Activated CD4-positive, alpha-beta T cell treated with anti-CD3 and anti-CD28 coated beads, Interleukin-2, Interleukin-4, amounts not matched to agents 100 ng/mL and 50 ng/mL, durations not matched to agents 16 hours and 8 hours (primary cell): ENCODE data around the gene TTYH2.
A peak's percentile ranks its signal among the peaks of the same experiment; 100 is the strongest.
"Not testable (repeated sequence)": the region's sequence is repeated elsewhere in the genome, so short reads cannot be mapped to it uniquely, and the experiment has no call there.

Experiments used
- DNase-seq: peaks from one replicate; pipeline ENCODE4 v3.0.0-alpha.2; 2020; ENCODE audit warnings: low spot score

The TTYH2 gene

DNA sequence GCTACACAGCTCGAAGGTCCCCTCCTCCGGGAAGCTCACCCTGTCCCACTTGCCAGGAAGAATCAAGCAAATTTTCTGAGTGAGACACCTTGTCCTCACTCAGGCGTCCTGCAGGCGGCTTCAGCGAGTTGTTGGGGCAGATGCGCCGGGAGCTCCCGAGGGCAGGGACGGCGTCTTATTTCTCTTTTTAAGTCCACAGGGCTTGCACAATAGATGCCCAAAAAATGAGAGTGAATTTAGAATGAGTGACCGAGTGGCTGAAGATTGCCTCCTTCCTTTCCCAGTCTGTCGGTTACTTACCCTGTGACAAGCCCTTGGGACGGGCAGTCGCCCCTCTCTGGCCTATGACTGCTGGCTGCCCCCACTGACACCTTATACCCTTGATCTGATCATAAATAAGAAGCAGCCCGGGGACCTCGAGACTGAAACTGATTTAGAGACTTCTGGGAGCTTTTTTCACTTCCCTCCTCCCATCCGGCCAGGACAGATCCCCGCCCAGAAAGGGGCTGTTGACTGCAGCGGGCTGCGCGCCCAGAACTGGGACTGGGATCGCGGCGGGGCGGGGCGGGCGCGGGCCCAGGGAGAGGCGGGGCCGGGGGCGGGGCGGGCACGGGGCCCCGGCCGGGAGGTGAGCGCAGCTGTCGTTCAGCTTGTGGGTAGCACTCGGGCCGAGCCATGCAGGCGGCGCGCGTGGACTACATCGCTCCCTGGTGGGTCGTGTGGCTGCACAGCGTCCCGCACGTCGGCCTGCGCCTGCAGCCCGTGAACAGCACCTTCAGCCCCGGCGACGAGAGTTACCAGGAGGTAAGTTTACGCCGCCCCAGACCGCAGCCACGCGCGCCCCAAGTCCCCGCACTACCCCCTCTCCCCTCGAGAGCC lies at the start of gene TTYH2:
TSS of gene TTYH2 (plus strand) at position 659 of the 879 bp plus-strand sequence. CDS start at position 676, 17 bp downstream.
- peak; percentile 79 for DNase-seq

GRCh38 chr17:74163836-74164235 lies 49.5 kb upstream of the TTYH2 start:
- DNase-seq, result no peak

GRCh38 chr17:74164446-74165045 lies 48.8 kb upstream of the TTYH2 start:
- no peak for DNase-seq

DNA sequence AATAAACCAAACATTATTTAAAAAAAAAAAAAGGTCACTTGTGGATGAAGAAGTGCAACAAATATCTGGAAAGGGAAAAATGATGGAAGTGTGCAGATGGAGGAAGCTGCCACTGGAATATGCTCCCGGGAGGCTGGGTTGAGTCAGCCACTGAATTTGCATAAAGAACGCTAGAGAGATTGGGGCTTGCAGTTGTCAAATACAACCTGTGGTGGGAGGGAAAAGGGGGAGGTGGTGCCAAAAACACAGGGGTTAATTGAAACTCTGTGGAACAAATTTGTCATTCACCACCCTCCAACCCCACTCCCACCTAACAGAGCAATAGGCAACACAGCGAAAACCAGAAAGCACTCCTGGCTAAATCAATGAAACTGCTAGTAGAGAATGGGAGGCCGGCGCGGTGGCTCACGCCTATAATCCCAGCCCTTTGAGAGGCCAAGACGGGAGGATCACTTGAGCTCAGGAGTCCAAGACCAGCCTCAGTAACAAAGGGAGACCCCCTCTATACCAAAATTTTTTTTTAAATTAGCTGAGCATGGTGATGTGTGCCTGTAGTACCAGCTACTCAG lies 47.5 kb upstream of the TTYH2 start:
- DNase-seq, result no peak

GRCh38 chr17:74170924-74171323 lies 42.4 kb upstream of the TTYH2 start:
- DNase-seq, result no peak

DNA sequence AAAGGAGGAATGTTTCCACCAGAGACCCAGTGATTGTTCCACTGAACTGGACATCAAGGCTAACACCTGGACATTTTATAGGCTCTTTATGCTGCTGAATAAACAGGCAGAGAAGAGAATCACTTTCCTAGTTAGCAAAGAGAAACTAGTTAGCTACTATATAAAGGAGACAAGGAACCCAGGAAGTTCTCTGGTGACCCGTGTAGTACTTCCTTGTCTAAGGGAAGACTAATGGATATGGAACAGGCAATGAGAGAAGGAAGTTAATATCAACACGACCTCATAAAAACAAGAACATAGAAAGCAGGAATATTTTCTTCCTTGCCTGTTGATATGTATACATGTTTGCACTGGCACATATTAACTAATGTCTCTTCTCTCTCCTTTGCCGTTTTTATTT lies 40.7 kb upstream of the TTYH2 start:
- no peak for DNase-seq

DNA sequence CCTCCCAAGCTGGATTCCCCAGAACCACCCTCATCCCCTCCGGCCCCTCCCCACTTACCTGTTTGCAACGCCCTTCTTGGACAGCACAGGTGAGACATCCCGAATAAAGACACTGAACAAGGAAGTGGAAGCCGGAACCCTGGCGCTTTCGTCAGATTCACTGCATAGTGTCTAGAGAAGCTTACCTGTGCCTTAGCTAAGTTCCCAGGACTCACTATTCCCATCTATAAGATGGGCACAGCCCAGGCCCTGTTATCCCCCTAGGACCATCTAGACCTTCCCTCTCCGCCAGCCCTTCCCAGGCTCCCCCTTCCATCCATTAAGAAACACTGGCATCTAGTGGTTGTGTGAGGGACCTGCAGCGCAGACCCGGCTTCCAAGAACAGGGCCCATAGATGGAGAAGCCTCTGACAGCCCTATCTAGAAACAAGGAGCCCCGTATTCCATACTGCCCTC lies 36.8 kb upstream of the TTYH2 start:
- DNase-seq, result peak; percentile 47

DNA sequence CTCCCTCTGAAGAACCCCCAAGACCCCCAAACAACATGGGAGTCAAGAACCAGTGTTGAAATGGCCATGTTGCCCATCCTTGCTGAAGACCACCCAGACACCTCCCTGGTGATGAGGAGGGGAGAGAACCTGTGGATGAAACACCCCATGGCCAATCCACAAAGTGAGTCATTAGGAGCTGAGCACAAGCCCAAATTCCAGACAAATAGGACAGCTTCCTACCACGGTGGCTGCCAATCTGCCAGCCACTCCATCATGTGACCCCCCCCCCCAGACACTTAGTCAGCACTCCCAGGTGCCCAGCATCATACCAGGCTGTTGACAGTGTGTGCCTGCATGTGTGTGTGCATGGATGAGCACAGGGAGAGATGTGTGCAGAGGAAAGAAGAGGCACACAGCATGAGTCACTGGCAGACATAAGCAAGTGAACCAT lies 36.3 kb upstream of the TTYH2 start:
- DNase-seq, result no peak

GRCh38 chr17:74179576-74179975 lies 33.8 kb upstream of the TTYH2 start:
- DNase-seq, result no peak

DNA sequence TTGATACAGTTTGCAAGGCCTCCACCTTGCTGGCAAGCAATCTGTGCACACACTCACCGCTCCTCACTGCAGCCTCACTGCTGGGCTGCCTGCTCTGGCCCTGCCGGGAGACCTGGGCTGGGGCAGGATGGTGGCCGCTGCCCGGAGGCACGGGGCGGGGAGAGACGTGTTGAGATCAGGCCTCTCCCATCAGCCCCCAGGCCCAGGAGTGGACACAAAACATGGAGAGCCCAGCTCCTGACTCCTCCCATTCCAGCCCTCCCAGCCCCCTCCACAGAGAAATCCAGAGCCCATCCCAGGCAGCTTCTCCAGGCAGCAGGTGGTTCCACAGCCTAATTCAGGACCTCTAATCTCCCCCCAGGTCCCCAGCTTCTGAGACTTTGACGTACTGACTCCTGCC lies 33.0 kb upstream of the TTYH2 start:
- DNase-seq, result no peak

GRCh38 chr17:74181341-74181740 lies 32.0 kb upstream of the TTYH2 start:
- DNase-seq, result no peak

GRCh38 chr17:74182041-74182723 lies 31.2 kb upstream of the TTYH2 start:
- DNase-seq, result no peak

DNA sequence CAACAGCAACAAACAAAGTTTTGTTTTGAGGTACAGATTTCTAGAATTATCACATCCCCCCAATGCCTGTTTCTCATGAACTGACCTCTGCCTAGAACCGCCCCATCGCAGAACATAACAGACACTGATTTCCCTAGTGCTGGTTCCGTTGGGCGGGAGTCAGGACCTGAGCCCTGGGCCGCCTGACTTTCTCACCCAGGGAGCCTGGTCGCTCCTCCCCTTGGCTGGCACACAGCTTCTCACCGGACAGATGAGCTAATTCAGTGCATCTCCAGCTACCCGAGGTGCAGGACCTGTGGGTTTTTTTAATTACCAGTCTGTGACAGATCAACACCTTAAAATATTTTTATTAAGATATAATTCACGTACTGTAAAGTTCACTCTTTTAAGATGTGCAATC lies 30.0 kb upstream of the TTYH2 start:
- no peak for DNase-seq

- no peak for DNase-seq
Observed at GRCh38 chr17:74185571-74186185, 27.7 kb upstream of the TTYH2 start.

- no peak for DNase-seq
Observed at GRCh38 chr17:74186498-74186897, 26.9 kb upstream of the TTYH2 start.

GRCh38 chr17:74187761-74188160 lies 25.6 kb upstream of the TTYH2 start:
- no peak for DNase-seq

- DNase-seq, result not testable (repeated sequence)
Observed at GRCh38 chr17:74188687-74189086, 24.7 kb upstream of the TTYH2 start.

- no peak for DNase-seq
Observed at GRCh38 chr17:74190154-74190553, 23.2 kb upstream of the TTYH2 start.

- DNase-seq, result no peak
Observed at GRCh38 chr17:74190807-74191406, 22.5 kb upstream of the TTYH2 start.

- no peak for DNase-seq
Observed at GRCh38 chr17:74192950-74193781, 20.2 kb upstream of the TTYH2 start.

DNA sequence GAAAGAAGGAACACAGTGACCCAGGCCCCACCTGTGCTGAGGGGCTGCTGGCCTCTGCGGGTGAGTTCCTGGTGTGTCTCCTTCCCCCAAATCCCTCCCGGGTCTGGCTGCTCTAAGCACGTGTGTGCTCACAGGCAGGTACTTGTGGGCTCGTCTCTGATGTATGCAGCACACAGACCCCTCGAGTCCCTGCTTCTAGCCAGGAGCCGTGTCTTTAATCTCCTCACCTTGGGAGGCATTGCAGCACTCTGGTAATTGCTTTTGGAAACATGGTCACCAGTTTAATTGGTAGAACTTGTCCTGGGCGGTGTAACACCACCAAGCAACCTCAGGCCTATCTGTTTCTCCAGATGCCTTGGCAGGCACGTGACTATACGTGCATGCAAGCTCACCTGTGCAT lies 18.7 kb upstream of the TTYH2 start:
- DNase-seq, result no peak
